Measurements from ENCODE around the gene SOD2. TPM values are rescaled to one million over a fixed set of nuclear protein-coding genes. Genes with fewer than 3 reads are reported as not detected.
"Not testable (repeated sequence)": the region's sequence is repeated elsewhere in the genome, so short reads cannot be mapped to it uniquely, and the experiment has no call there.

Gene SOD2
- polyA plus RNA-seq, 4 donors = 78.8 to 124 (median 109) TPM

DNA sequence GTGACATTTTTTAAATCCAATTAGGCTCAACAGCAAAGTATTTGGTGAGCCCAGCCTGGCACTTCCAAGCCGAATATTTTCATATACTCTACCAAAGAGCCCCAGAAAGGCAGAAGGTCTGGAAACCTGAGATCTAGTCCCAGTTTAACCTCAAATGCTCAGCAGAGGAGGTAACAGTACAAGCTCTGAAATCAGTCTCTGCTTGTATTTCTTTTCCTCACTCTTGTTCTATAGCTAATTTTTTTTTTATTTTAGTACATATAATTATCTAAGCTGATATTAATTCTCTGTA lies 9.1 kb downstream of the SOD2 start:
- DNase-seq (ENCODE audit: low read depth in 4 of 4, low spot score in 3 of 4) = no peak

DNA sequence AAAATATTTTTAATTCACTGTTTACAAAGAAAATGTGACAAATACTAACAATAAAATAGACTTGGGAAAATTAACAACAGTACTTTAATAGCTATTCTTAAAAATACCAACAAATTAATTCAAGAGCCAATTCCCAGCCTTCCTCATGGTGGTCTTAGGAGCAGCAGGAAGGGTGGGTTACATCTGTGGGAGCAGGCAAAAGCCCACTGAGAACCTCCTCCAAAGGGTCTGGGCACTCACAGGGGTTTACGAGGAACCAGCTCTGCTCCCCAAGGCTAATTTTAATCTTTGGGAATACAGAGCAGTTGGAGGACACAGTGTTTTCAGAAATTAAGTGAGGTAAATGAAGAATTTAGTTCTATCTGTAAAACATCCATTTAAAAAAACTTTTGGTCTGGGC lies 10.2 kb downstream of the SOD2 start:
- no peak for DNase-seq (ENCODE audit: low read depth in 4 of 4, low spot score in 3 of 4)

DNA sequence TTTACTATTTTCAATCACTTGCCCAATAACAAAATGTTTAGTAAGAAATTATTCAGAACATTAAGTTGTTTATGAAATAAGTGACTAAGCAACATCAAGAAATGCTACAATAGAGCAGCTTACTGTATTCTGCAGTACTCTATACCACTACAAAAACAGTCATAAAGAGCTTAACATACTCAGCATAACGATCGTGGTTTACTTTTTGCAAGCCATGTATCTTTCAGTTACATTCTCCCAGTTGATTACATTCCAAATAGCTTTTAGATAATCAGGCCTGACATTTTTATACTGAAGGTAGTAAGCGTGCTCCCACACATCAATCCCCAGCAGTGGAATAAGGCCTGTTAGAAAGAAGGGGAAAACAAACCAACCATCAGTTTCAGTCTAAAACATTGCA lies 10.7 kb downstream of the SOD2 start:
- DNase-seq (ENCODE audit: low read depth in 4 of 4, low spot score in 3 of 4) = no peak

DNA sequence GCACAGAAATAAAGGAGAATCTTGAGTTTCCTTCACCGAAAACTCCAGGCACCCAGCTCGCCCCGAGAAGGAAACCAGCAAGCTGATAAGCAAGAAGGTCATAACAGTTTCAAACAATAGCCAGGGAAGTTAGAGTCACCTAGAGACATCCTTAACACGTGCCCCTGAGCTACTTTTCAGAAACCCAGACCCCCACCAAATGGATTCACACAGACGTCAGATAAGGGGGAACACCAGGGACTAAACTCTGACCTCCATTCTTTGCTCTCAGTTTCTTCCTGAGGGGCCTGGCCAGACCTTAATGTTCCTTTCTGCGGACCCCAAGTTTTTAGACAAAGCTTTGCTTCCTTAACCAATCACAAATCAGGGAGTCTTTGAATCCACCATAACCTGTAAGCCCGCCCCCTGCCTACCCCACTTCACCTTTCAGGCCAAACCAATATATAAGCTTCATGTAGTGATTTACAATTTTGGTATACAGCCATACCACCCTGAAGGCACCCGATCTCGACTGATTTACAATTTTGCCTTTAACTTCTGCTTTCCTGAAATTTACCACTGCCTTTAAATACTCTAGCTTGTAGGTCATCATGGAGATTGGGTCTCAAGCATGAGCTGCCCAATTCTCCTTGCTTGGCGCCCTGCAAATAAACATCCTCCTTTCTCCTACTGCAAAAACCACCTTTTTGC lies 11.7 kb downstream of the SOD2 start:
- no peak for DNase-seq (ENCODE audit: low read depth in 4 of 4, low spot score in 3 of 4)

DNA sequence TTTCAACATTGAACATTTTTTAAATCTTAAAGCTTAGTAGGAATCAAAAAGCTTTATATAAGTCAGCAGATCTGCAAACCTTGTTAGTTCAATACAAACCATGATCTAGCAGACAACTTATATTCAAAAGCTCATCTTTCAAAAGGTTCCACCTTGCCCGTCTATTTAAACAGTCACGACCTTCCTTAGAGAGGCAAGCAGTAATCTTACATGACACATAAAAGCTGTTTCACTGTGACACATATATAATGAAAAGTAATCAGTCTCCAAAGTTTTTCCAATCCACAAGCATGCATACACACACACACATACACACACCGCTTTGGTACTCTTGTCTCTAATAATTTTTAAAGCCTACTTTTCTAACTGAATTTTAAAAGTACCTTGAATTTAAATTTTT lies 12.9 kb downstream of the SOD2 start:
- DNase-seq (ENCODE audit: low read depth in 4 of 4, low spot score in 3 of 4) = no peak

DNA sequence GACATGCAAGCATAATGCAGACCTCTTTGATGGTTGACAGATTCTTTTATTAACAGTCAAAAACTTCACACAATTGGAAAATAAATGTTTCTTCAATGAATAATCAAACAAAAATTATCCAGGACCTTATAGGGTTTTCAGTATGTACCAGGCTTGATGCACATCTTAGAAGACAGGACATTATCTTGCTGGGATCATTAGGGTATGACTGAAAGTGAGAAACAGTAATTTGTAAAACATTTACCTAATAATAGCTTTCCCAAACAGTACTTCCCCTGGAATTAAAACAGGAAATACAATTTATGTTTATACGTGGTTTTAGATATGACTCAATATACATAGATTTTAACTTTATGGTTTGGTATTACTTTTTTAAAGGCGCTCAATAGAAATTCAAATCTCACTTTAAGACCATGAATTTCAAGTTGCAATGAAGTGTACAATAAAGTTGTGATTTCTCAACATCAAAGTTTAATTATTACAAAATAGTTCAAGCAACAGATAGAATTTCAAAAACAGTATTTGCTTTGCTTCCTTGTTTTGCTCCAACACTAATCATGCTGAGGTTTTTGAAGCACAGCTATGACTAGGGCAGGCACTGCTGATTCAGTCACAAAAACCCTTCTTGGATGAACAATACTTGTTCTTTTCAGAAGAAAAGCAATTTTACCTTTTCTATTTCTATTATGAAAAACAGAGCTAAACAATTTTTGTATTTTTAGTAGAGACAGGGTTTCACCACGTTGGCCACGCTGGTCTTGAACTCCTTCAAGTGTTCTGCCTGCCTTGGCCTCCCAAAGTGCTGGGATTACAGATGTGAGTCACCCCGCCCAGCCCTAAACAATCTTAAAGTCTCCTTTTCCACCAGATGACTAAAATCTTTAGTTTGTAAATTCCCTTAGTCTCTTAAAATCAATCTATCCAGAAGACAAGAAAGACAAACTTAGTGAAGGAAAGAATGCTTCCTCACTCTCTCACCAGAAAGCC lies 13.7 kb downstream of the SOD2 start:
- DNase-seq (ENCODE audit: low read depth in 4 of 4, low spot score in 3 of 4) = no peak

DNA sequence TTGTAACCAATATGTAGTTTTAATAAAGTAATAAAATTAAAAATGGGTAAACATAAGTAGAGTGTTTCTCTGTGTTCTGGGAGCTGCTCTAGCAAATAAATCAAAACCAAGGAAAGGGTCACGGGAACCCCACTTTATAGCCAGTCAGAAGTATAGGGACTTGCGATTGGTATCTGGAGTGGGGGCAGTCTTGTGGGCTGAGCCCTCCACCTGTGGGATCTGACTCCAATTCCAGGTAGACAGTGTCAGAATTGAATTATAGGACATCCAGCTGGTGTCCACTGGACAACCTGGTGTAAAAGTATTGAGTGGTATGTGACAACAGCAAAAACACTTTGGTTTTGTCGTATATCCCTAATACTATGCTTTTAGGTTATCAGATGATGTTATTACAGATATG lies 14.5 kb downstream of the SOD2 start:
- no peak for DNase-seq (ENCODE audit: low read depth in 4 of 4, low spot score in 3 of 4)

DNA sequence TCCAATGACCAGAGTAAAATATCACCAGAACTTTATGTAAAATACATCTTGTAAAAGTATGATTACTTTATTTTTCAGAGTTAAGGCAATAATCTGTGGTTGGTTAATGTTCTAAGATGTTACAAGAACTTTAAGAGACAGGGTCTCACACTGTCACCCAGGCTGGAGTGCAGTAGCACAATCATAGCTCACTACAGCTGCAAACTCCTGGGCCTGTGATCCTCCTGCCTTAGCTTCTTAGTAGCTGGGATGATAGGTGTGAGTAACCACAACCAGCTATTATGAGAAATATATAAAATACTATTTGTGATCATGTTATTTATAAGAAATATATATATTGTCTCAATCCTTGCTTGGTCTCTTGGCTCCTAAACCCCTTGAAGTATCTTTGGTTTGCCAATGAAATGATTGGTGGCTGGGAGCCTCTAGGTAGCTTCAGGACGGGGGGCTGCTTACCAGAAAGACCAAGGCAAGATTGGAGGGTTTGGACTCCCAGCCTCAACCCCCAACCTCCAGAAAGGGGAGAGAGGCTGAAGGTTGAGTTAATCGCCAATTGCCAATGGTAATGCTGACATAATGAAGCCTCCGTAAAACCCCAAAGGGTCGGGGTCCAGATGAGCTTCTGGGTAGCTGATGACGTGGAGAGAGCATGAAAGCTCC lies 15.4 kb downstream of the SOD2 start:
- no peak for DNase-seq (ENCODE audit: low read depth in 4 of 4, low spot score in 3 of 4)

DNA sequence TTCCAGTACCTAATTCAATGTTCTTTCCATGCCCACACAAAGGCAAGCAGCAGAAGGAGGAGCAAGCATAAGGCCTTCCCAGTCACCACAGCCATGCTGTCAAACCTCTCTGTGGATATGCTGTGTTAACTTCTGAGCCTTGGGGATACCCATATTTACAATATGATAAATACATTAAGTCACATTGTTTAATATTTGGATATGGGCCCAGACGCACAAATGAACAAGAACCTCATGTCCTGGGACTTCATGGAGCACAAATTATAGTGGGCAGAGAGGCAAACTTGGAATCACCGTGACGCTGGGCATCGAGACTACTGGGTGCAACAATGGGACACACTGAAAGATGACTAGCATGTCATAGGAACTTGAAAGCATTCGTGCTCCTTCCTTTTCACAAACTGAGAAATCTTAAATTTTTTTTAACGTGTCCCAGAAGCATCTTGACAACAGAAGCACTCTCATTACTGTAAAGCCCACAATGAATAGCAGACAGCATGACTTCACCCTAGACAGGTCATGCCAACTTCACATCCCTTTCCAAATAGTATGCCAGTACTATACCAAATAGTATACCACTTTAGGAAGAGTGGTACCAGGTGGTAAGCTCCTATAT lies 16.0 kb downstream of the SOD2 start:
- no peak for DNase-seq (ENCODE audit: low read depth in 4 of 4, low spot score in 3 of 4)

DNA sequence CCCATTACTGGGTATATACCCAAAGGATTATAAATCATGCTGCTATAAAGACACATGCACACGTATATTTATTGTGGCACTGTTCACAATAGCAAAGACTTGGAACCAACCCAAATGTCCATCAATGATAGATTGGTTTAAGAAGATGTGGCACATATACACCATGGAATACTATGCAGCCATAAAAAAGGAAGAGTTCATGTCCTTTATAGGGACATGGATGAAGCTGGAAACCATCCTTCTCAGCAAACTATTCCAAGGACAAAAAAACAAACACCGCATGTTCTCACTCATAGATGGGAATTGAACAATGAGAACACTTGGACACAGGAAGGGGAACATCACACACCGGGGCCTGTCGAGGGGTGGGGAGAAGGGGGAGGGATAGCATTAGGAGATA lies 16.8 kb downstream of the SOD2 start:
- DNase-seq (ENCODE audit: low read depth in 4 of 4, low spot score in 3 of 4) = not testable (repeated sequence)

DNA sequence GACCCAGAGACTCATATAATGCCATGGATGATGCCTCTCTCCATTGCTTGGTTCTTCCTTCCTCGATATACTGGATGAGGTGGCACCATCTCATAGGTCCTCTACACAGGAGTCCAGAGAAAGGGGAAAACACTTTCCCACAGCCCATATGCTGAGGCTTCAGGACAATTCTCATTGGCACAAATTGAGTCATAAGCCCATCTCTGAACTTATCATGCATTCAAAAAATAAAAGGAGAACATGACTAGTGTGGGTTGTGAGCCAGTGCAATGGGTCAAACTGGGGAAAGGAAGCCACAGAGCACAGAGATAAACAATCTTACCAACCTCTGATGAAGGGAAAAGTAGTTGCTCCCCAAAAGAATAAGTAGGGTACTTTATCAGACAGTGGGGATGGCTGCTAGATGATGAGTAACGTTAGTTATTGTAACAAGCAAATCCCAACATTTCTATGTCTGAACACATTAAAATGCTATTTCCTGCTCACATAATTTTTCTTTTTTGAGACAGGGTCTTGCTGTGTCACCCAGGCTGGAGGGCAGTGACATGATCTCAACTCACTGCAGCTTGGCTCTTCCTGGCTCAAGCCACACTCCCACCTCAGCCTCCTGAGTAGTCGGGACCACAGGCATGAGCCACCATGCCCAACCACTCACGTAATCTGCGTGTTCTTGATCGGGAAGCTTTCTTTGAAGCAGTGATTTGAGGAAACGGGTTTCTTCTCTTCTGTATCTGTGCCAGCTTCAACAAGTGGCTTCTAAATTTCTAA lies 27.0 kb downstream of the SOD2 start:
- no peak for DNase-seq (ENCODE audit: low read depth in 4 of 4, low spot score in 3 of 4)

DNA sequence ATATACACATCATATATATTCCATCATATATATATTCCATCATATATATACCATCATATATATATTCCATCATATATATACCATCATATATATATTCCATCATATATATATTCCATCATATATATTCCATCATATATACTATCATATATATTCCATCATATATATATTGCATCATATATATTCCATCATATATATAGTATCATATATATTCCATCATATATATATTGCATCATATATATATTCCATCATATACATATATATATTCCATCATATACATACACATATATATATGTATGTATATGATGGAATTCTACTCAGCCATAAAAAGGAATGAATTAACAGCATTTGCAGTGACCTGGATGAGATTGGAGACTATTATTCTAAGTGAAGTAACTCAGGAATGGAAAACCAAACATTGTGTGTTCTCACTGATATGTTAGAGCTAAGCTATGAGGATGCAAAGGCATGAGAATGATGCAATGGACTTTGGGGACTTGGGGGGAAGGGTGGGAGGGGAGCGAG lies 29.6 kb downstream of the SOD2 start:
- DNase-seq (ENCODE audit: low read depth in 4 of 4, low spot score in 3 of 4) = not testable (repeated sequence)

DNA sequence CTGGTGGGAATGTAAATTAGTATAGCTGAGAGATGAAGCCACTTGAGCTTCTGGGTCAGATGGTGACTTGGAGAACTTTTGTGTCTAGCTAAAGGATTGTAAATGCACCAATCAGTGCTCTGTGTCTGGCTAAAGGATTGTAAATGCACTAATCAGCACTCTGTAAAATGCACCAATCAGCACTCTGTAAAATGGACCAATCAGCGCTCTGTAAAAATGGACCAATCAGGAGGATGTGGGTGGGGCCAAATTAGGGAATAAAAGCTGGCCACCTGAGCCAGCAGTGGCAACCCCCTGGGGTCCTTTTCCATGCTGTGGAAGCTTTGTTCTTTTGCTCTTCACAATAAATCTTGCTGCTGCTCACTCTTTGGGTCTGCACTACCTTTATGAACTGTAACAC lies 31.1 kb downstream of the SOD2 start:
- not testable (repeated sequence) for DNase-seq (ENCODE audit: low read depth in 4 of 4, low spot score in 3 of 4)

DNA sequence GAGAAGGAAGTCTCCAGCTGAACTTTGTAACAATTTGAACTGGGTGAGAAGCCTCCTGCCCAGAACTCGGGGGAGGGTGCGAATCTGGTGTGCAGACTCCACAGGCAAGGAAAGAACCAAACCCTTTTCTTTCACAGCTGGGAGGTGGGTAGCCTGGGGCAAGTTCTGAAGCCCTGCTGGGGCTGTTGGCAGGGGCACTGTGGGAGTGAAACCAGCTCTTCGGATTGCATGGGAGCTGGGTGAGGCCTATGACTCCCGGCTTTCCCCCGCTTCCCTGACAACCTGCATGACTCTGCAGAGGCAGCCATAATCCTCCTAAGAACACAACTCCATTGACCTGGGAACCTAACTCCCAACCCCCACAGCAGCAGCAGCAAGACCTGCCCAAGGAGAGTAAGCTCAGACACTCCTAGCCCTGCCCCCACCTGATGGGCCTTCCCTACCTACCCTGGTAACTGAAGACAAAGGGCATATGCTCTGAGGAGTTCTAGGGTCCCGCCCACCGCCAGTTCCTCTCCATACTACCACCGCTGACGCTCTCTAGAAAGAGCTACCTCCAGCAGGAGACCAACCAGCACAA lies 37.5 kb downstream of the SOD2 start:
- DNase-seq (ENCODE audit: low read depth in 4 of 4, low spot score in 3 of 4) = no peak

DNA sequence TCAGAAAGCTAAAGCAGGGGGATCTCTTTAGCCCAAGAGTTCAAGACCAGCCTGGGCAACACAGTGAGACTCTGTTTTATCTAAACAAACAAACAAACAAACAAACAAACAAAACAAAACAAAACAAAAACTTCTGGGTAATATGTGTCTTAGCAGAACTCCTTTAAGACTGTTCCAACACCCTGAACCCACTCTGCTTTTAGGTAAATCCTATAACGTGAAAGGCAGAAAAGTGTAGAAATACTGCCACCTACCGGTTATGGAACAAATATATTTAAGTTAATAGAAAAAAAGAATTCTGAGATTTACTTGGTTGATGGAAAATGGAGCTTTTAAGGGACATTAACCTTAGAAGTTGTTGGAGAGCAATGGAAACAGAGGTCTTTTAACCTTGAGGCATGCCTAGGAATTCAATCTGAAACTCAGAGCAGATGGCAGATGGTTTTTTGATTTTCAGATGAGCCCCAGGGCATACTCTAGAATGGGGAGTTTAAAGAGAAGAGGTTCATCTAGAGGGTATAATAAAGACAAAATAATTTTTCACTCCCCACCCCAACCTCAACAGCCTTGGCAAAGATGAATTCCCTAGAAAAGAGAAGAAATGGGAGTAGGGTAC lies 38.5 kb downstream of the SOD2 start:
- DNase-seq (ENCODE audit: low read depth in 4 of 4, low spot score in 3 of 4) = peak; percentile 21 to 48 (median 40)

DNA sequence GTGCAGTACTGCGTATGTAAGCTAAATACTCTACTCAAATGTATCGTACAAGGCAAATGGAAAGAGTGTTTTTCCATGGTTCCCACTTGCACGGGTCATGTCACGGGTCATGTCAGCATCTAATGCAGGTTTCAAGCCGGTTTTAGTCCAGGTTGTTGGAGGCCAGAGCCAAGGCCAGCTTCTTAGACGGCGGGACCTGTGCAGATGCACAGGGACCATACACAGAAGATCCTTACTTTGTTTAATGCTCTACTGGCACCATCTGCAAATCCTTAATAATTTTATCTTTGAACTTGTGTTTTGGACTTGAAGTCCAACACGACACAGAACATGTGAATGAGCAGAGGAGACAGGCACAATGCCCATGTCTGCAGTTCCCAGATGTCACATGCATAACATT lies 42.7 kb downstream of the SOD2 start:
- DNase-seq (ENCODE audit: low read depth in 4 of 4, low spot score in 3 of 4) = no peak

DNA sequence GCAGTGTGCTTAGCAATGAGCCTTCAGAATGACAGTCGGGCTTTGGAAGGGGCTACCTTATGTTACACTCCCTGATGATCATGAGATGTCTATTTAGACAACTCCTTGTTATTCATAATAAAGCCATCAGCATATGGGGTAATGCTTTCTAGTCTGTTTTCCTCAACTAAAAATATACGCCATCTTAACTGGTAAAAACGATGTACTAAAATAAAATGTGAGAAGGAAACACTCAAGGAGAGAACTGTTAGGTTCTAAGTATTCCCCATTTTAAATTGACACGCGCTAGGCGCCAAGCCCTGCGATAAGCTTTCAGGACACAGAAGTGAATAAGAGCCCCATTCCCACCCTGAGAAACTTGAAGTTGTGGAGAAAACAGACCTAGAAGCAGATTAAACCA lies 43.6 kb downstream of the SOD2 start:
- no peak for DNase-seq (ENCODE audit: low read depth in 4 of 4, low spot score in 3 of 4)

DNA sequence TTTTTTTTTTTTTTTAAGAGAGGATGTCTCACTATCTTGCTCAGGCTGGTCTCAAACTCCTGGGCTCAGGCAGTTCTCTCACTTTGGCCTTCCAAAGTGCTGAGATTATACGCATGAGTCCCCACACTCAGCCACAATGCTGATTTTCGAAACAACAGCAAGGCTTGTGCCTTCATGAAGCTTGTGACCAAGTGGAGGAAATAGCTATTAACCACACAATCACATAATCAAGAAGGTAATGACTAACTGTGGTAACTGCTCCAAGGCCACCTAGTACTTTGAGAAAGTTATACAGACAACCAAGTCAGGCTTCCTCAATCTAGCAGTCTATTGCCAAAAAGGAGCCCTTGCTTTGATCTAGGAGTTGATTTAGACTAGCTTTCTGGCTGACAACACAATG lies 46.3 kb downstream of the SOD2 start:
- DNase-seq (ENCODE audit: low read depth in 4 of 4, low spot score in 3 of 4) = peak in 3 of 4 donors; percentile 8 to 22 (median 9)

DNA sequence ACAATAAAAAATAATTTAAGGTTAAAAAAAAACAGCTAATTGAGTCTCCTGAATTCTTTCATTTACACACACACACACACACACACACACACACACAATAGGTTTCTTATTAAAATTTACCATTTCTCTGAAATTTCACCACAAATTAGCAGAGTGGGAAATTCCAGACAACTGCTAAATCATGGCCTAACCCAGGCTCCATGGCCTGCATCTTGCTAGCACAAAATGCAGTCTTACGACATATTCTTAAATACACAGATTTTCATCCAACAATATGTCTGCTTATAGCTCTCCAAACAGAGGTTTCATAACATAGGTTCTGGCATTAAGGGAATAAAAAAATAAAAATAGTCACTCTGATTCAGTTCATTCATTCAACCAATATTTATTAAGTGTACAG lies 46.9 kb downstream of the SOD2 start:
- DNase-seq (ENCODE audit: low read depth in 4 of 4, low spot score in 3 of 4) = no peak

All from left renal pelvis (tissue), 4 donors.